GM23338 (cell line): Measurements from ENCODE around the gene TCEA2.

ENCODE experiments used
- CREB1 ChIP-seq: fragments of 250-450 bp; sonication (Bioruptor Pico); IDR thresholded peaks from 2 replicates; pipeline ENCODE4 v1.5.0; 2020; ENCODE audit warnings: low read depth, mild to moderate bottlenecking, moderate library complexity
- CTCF ChIP-seq, 2 experiments: fragments of 200-600 bp in 1 of 2; sonication (generic) in 1 of 2; conservative IDR thresholded peaks; 2 replicates each; pipeline versions ENCODE4 v1.5.1 to v1.6.1; 2016 to 2017; ENCODE audit warnings: antibody characterized with exemption in 2 of 2, low read depth in 2 of 2, mild to moderate bottlenecking in 2 of 2, moderate library complexity in 1 of 2
- EZH2 ChIP-seq: fragments of 200-600 bp; sonication (generic); IDR thresholded peaks from one replicate; pipeline ENCODE4 v1.8.0; 2017; ENCODE audit warnings: antibody characterized with exemption, mild to moderate bottlenecking, low read depth; ENCODE audit not compliant: unreplicated experiment
- JUNB ChIP-seq: IDR thresholded peaks from one replicate; pipeline ENCODE4 v1.6.1; 2016; ENCODE audit warnings: antibody characterized with exemption; ENCODE audit not compliant: unreplicated experiment
- POLR2AphosphoS5 ChIP-seq: IDR thresholded peaks from 2 replicates; pipeline ENCODE4 v1.6.1; 2016; ENCODE audit warnings: antibody characterized with exemption, low read depth
- REST ChIP-seq: IDR thresholded peaks from one replicate; pipeline ENCODE4 v1.6.1; 2018; ENCODE audit warnings: antibody characterized with exemption; ENCODE audit not compliant: unreplicated experiment
- ZNF114 ChIP-seq: fragments of 250-450 bp; sonication (Bioruptor Pico); IDR thresholded peaks from 2 replicates; pipeline ENCODE4 v1.5.0; 2020; ENCODE audit warnings: mild to moderate bottlenecking, moderate library complexity

GRCh38 chr20:64095455-64095854 is 32.5 kb downstream of the TCEA2 start:
- TF ChIP-seq CTCF (conservative IDR thresholded peaks at IDR 0.05; ENCODE audit: low read depth in 2 of 2) (no peak), EZH2 (no peak), POLR2AphosphoS5 (no peak), REST (no peak), CREB1 (no peak), JUNB (no peak), ZNF114 (no peak)
